NCI-H1048 (cell line): ENCODE measurements around the gene ZNF3.

Experiments used
- DNase-seq: peaks from one replicate; lab custom pipeline; 2025; lab: John Stamatoyannopoulos, UW

The ZNF3 gene

DNA sequence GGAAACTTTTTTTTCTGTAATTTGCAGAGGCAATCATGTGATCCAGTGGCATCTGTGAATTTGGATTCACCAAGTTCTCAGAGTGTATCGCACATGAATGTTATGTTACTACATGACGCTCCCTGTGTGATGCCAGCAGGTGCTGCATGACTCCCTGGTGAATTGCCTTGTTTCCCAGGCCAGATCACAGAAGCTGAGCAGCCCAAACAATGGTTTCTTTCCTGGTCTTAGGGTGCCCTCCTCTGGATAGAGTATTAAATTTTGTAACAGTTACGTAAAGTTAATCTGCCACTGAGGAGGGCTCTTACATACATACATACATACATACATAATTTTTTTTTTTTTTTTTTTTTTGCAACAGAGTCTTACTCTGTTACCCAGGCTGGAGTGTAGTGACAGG, 28.3 kb downstream of the ZNF3 start:
- DNase-seq: no peak

DNA sequence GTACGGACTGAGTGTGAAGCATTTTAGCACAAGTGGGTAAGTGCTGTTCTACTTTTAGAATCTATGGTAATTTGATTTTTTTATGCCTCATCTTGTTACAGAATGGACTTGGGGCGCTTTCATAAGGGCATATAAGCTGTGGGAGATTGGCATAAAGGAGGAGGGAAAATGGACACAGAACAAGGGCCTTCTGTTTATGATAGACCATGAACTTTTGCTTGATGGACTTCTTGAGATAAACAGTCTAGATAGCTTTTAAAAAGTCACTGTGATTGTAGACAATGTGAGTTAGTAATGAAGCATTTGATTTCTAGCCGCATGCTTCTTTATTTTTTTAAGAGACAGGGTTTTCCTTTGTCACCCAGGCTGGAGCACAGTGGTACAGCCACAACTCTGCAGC, 29.9 kb downstream of the ZNF3 start:
- no peak for DNase-seq

DNA sequence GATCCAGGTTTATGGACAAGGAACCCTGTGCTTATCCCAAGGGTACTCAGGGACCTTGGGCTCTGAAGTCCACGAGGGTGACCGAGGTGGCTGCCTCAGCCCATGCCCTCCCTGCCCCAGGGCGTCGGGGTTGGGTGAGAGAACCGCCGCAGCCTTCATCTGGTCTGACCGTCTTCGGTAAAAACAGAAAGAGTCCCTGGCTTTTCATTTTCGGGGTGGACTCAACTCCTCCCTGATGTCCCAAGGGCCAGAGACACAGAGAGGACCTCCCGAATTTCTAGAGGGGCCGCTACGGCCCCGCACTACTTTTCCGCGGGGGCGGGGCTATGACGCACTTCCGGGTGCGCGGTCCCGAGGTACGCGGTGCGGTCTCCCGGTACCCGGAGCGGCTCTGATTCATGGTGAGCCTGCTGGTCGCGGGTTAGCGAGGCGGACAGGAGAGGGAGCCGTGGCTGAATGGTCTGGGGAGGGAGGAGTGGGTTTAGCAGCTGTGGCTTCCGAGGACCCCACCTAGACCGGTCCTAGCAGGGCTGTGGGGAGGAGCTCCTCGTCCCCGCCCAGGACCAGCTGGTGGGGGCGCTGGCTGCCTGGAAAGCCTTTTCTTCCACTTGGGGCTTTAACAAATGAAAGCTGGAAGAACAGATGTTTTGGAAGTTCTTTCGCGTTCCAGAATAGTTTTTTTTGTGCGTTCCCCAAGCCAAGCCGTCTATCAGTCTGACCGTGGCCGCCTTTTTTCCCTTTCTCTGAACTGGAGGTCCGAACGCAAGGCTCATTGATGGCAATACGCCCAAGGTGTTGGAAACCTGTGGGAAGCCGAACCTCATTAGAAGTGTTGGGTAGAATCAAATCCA, 31.9 kb downstream of the ZNF3 start, which contains the start of gene ZSCAN21:
TSS of gene ZSCAN21 (plus strand) at position 334 of the 851 bp plus-strand sequence. CDS start 7,233 bp downstream, outside the sequence.
- DNase-seq: peak; percentile 64

DNA sequence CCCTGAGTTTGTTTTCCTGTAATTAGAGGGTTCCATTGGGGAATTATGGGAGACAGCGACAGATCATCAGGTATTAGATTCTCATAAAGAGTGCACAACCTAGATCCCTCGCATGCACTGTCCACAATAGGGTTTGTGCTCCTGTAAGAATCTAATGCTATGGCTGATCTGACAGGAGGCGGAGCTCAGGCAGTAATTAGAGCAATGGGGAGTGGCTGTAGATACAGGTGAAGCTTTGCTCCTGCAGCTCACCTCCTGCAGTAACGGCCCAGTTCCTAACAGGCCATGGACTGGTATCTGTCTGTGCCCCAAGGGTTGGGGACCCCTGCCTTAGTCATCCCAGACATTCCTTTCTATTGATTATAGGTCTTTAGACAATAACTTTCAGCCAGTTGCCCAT, 32.8 kb downstream of the ZNF3 start:
- DNase-seq: no peak

DNA sequence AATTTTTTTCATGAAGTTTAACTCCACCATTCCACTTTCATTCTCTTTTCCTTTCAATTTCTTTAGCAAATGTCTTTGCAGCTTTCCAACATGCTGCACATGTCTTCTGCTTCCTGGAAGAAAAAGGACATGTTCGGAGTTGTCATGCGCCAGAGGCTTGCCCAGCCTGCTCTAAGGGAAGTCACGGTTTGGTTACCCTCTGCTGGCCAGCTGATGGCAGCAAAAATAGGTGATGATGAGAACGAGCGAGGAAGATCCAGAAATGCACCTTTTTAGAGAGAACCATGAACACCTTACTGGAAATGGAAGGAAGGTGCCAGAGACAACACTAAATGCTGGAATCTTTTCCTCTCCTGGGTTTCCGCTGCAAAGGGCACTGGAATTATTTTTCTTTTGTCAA, 36.8 kb downstream of the ZNF3 start:
- no peak for DNase-seq

DNA sequence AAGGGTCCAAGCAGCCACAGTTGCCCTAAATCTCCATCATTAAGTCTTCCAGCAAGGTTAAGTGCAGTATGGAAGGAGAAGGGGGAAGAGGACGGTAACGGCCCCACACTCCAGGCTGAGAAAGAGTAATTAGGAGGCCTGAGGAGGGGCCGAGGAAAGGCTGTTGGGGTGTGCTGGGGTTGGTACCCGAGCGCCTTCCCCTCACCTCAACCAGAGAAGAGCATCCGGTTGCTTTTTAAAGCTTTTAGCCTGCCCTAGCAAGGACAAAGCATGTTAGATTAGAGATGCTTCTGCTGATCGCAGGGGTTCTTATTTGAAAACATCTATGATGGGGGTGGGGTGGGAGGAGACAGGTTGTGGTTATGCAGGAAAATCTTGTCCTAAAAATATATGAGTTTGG, 40.9 kb downstream of the ZNF3 start:
- DNase-seq: no peak

DNA sequence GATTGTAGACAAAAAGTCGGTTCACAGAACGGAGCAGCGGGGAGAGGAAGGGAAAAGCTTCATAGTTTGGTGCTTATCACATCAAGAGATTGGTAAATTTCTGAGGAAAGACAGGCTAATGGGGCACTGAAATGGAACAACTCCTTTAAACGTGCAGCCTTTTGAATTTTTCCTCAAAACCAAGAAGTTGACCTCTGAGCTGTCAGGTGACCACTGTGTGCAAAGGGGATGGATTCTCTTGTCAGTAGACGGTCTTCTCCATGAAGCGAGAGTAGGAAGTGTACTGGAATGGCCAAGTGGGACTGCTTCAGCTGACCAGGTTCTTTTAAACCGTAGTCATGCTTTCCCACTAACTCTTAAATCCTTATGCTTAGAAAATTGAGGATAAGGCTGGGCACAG, 43.2 kb downstream of the ZNF3 start:
- no peak for DNase-seq

GRCh38 chr7:100035876-100036275, 45.6 kb downstream of the ZNF3 start:
- no peak for DNase-seq

GRCh38 chr7:100034871-100035510, 46.5 kb downstream of the ZNF3 start:
- DNase-seq: no peak

GRCh38 chr7:100033526-100033925, 48.0 kb downstream of the ZNF3 start:
- DNase-seq: no peak

DNA sequence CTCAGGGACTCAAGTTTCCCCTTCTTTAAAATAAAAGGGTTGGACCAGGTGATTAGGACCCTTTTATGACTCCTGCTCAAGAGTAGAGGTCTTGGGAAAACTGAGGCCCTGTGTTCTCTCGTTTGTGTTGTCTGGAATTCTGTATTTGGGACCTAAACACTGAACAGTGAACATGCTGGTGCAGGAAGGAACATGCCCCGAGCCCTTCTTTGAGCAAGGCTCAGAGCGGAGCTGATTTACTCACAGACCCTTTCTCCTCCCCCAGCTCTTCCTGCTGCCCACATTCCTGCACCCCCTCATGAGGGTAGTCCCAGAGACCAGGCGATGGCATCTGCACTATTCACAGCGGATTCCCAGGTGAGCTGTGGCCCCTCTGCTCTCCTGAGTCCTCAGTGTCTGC, 51.9 kb downstream of the ZNF3 start:
- DNase-seq: no peak

- DNase-seq: no peak
These were observed 54.3 kb downstream of the ZNF3 start for GRCh38 chr7:100027197-100027596.

DNA sequence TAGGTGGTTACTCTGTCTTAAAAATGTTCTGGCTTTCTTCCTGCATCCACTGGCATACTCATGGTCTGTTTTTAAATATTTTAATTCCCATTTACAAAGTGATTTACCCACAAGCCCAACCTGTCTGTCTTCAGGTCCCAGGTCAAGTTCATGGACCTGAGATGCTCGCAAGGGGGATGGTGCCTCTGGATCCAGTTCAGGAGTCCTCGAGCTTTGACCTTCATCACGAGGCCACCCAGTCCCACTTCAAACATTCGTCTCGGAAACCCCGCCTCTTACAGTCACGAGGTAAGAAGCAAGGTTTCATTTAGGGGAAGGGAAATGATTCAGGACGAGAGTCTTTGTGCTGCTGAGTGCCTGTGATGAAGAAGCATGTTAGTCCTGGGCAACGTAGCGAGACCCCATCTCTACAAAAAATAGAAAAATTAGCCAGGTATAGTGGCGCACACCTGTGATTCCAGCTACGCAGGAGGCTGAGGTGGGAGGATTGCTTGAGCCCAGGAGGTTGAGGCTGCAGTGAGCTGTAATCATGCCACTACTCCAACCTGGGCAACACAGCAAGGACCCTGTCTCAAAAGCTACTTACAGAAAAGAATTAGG, 57.4 kb downstream of the ZNF3 start:
- DNase-seq: no peak

- DNase-seq: no peak
These were observed 58.0 kb downstream of the ZNF3 start for GRCh38 chr7:100023526-100023925.

DNA sequence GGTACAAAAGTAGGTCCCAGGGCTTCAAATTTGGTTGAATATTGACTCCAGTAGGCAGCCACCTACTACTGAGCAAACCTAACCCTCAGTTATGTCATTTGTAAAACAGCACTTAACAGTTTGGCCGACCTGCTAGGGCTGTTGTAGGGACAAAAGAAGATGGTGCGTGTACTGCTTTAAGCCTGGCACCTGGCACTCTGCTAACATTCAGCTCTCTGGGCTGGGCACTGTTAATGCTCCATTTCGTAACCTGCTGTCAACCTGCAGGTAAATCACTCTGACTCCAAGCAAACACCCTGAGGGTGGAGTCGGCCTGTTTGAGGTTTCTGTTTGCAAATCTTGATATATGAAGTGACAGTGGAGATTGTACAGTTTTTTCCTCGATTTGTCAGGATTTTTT, 58.9 kb downstream of the ZNF3 start:
- DNase-seq: no peak

DNA sequence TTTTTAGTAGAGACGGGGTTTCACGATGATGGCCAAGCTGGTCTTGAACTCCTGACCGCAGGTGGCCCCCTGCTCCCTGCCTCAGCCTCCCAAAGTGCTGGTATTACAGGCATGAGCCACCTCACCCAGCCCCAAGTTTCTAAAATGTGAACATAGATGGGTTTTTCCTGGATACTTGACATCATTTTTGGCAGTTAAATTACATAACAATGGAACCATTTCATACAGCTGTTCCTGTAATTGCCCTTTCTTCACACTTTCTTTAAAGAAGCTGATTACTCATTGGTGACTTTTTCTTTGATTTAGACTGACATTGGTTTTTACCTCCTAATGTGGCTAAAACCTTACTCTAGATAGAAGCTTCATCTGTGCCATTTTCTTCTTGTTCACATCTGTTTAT, 60.2 kb downstream of the ZNF3 start:
- no peak for DNase-seq
